SK-N-MC (cell line): ENCODE measurements around the gene APOBEC3C.
"Not testable (repeated sequence)": the region's sequence is repeated elsewhere in the genome, so short reads cannot be mapped to it uniquely, and the experiment has no call there.

ENCODE experiments used
- EZH2 ChIP-seq: fragments of 200-600 bp; sonication (generic); IDR thresholded peaks from one replicate; pipeline ENCODE4 v1.6.1; 2017; ENCODE audit warnings: antibody characterized with exemption
- POLR2AphosphoS5 ChIP-seq: IDR thresholded peaks from 2 replicates; pipeline ENCODE4 v1.6.1; 2012; ENCODE audit warnings: mild to moderate bottlenecking, low read depth, low read length, borderline replicate concordance

DNA sequence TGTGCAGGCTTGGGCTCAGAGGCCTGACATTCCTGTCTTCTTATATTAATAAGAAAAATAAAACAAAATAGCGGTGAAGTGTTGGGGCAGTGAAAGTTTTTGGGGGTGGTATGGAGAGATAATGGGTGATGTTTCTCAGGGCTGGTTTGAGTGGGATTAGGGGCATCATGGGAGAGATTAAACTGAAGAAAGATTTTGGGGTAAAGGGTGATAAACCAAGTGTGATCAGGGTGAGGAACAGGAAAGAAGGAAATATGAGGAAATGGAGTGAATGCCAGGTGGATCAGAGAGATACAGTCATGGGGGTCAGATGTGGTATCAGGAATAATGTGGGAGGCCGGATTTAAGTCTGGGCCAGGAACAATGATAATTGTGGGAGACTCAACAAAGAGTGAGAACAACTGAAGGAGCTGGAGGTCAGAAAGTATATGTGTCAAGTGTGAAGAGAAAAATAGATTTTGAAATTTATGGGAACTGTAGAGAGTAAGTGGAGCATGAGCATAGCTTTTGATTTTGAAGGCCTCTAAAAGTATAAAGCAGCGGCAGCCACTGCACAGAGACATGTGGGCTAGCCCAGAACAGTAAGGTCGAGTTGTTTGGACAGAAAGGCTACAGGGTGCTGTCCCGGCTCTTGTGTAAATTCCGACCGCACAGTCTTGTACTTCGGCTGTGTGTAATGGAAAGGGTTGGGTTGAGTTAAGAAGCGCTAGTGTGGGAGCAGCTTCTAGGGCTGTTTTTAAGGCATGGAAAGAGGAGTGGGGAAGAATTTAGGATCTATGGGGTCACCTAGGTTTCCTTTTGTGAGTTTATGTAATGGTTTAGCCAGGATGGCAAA is 52.6 kb downstream of the APOBEC3C start:
- not testable (repeated sequence) for TF ChIP-seq POLR2AphosphoS5, EZH2
